NCI-H2107 (cell line): Measurements from ENCODE around the gene RASA3.
"Not testable (repeated sequence)": the region's sequence is repeated elsewhere in the genome, so short reads cannot be mapped to it uniquely, and the experiment has no call there.

Experiments used
- DNase-seq: peaks from one replicate; lab custom pipeline; 2025; lab: John Stamatoyannopoulos, UW

RASA3 gene

DNA sequence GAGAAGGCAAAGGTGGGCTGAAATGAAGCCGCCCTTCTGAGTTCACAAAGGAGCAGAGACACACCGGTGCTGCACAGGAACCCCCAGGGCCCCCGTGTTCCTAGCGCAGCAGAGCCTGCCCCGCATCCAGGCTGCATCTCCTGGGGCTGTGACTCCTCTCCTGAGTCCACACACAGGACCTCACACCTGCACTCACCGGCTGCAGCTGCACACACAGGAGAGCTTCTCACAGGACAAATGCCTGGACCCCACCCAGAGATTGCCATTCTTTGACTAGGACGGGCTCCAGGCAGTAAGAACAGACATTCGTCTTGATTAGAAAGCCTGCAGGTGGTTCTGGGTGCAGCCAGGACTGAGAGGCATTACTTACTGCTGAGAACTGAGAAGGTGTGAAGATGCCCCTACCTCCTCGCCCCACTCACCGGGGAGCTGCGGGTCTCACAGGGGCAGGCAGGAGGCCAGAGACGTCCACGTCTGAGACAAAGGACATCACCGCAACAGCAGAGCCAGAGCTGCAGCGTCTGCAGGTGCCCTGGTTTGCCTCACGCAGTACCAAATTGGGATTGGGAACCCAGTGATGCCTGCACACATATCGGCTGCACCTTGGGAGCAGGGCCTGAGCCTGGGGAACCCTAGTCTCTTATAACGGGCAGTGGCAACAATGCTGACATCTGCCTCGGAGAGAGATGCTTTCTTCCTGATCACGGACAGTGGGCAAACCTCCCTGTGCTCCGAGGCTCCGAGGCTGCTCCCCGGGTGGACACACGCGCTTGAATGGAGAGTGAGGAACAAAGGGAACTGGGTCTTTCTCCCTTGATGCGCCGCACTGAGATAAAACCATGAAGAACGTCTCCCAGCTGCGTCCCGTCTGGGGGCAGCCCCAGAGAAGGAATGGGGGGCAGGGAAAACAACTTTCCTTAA, 50.4 kb downstream of the RASA3 start:
- DNase-seq, result no peak

DNA sequence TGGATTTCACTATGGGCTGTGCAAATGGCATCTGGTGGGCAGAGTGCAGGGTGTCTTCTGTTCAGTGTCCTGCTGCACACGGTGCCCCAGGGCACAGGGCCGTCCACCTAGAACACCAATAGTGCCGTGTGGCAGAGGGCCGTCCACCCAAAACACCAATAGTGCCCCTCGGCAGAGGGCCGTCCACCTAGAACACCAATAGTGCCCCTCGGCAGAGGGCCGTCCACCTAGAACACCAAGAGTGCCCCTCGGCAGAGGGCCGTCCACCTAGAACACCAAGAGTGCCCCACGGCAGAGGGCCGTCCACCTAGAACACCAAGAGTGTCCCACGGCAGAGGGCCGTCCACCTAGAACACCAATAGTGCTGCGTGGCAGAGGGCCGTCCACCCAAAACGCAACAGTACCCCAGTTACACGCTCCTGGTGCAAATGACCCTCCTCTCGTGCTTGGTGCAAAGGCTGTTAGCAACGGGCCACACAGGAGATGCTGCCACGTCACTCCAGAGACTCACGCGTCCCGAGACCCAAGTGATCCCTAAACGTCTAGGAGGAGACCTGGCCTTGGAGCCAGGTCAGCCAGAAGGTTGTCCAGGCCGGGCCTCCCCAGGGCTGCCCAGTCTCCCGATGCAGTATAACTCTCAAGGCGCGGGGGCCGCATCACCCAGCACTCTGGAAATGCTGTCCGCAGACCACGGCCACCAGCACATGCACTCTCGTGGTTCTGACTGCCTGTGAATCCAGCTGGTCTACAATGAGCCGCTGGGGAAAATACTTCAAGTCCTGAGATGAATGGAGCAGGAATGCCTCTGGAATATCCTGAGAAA, 51.5 kb downstream of the RASA3 start:
- no peak for DNase-seq

DNA sequence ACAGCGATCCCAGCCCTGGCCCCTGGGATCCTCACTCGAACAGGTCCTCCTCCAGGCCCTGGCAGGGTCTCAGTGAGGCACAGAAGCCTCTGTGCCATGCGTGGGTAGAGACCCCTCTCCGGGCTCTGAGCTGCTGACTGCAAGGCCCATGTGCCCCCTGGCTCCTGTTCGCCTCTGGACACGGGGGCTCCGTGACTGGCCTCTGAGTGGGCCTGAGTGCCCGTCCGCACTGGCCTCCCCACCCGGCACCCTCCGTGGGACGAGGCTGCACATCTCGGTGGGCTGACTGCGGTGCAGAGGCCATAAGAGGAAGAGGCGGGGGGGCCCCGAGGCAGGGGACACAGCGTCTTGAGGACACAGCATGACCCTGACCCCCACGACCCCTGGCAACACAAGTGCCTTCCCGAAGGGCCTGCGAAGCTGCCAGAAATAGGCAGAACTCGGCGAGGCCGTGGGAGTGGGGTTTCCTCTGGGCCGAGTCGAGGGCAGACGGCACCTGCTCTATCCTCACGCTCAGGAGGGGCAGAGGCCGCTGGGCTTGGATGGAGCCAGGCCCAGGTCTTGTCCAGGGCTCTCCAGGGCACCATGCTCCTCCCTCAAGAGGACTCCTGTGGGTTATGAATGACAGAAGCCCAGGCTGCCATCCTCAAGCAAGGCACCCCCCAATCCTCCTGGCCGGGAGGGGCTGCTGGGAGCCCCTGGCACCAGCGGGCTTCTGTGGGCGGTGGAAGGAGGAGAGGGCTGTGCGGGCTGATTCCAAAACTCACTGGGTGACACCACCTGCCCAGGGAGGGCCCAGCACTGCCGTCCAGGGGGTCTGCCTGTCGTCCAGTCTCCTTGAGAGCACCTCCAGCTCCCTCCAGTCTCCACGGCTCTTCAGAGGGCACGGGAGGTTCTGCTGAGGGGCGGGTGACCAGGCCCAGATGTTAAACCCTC, 52.6 kb downstream of the RASA3 start:
- DNase-seq, result no peak

DNA sequence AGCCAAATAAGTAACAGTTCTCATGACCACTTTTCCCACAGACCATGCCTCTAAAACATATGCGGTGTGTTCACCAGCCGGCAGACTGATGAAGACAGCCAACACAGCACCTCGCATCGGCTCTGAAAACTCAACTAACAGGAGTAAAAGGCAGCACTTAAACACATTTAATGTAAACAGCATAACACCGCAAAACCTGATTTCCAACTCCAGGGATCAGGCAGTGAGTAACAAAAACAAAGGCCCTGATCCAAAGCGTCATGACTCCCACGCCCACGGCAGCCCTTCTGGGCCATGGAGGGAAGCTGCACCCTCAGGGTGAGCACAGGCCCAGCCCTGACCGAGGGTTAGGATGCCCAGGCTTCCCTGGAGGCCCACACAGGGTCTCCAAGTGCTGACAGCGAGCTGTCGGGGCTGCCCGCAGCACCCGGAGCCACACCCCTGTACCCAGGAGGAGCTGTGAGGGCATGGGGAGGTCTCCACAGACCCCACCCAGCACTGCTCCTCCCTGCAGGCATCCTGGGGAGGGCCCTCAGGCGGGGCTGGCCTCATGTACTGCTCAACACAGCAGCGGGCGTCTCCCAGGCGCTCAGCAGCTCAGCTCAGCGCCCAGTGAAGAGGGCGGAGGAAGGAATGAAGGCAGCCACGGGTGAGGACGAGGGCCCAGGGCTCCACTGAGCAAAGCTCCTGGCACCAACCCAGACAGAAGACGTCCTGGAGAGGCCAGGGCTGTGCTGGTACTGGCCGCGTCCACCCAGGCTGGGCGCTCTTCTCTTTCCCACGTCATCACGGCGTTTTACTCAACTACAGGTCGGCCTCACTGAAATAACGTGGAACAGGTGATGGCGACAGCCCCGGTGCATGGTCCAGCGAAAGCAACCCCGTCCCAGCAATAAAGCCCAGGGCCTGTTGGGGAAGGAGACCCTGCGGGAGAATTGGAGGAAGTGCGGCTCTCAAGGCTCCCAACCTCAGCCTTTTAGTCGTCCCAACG, 53.7 kb downstream of the RASA3 start:
- DNase-seq, result no peak

DNA sequence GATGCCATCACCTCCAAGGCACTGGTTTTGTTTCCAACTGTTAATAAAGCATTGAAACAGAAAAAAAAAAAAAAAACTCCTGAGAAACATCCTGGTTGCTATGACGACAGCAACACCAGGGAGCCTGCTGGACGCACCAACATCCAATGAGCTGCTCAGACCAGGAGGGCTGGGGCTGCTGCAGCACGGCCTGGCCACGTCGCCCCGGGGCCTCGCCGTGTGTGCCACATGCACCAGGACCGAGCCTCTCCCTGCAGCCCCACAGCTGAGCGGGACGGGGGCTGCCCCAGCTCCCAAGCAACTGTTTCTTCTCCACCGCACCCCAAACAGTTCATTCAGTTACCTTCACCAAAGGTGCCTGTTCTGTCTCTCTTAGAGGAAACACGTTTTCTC, 54.5 kb downstream of the RASA3 start:
- DNase-seq, result no peak

DNA sequence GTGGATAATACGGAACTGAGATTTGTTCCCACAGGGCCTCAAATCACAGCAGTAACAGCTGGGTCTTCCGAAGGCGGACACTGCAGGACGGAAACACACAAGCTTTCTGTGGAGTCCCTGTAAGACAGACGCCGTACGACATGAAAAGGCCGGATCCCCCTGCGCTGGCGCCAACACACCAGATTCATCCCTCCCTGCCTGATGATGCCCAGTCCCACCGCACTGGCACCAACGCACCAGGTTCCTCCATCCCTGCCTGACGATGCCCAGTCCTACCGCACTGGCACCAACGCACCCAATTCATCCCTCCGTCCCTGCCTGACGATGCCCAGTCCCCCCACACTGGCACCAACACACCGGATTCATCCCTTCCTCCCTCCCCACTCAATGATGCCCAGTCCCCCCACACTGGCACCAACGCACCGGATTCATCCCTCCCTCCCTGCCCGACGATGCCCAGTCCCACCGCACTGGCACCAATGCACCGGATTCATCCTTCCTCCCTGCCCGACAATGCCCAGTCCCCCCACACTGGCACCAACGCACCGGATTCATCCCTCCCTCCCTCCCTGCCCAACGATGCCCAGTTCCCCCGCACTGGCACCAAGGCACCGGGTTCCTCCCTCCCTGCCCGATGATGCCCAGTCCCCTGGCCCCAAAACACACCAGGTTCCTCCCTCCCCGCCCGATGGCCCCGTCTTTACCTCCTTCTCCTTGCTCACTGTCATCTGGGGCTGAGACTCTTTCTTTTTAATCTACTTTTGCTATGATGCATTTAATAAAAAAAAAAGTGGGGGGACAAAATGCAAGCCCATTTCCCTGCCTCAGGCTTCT, 55.1 kb downstream of the RASA3 start:
- no peak for DNase-seq

DNA sequence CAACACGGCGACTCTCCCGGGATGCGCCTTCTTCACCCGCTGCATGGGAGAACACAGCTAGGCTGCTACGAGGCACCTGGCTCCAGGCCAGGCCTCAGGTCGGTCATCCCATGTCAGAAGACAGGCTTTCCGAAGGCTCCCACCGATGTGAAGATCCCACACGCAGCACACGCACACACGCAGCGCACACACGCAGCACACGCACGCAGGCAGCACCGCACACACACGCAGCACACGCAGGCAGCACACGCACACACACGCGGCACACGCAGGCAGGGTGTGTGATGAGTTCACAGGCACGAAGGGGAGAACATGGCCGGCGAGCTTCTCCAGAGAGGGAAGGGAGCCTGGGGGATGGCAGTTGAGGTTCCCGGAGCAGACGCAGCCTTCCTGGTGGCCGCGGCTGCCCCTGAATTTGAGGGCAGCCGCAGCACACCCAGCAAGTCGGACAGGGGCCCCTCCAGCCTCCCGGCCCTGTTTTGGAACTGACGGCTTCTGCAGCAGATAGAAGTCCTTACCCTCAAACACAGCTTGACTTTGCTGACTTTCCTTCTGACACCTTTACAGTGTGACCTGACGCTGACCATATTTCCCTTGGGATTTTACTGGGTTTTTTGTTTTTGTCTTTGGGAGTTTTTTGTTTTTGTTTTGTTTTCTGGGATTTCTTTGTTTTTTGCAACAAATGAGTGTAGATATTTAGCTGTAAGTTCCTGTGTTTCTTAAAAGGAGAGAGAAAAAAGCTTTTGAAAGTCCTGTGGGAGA, 55.9 kb downstream of the RASA3 start:
- DNase-seq, result no peak

DNA sequence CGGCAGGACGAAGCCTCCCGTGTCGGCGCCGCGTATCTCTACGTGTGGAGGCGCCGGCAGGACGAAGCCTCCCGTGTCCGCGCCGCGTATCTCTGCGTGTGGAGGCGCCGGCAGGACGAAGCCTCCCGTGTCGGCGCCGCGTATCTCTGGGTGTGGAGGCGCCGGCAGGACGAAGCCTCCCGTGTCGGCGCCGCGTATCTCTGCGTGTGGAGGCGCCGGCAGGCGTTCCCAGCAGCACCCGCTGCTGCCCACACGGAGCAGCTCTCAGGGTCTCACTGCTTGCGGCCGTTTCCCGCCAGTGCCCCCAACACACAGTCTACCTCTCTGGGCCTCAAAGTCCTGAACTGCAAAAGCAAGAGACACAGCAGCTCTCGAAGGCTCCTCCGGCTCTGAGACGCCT, 56.6 kb downstream of the RASA3 start:
- DNase-seq, result not testable (repeated sequence)

DNA sequence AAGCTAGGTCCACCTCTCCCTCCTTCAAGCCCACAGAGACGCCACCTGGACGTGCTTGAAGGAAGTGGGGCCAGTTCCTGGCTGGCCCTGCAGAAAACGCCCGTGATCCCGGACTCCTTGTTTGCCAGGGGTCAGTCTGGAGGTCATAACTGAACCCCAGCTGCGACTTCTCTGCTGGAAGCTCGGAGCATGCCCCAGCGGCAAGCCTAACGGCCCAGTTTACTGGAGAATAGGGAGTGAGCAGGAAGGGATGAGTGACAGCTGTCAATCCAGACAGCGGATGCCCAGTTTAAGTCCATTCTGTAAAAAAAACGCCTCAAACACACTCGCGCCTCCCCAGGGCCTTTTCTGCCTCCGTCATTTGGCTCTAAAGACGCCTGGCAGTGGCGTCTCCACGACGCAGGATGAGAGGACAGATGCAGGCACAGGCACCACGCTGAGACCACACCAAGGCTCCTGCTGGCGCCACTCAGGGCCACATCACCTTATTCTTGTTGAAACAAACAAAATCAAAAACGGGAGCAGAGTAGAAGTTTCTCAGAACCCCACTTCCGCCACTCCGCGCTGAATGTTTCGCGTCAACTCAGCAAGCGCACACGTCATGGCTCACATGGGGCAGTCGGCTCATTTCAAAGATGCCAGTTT, 57.6 kb downstream of the RASA3 start:
- DNase-seq, result no peak

DNA sequence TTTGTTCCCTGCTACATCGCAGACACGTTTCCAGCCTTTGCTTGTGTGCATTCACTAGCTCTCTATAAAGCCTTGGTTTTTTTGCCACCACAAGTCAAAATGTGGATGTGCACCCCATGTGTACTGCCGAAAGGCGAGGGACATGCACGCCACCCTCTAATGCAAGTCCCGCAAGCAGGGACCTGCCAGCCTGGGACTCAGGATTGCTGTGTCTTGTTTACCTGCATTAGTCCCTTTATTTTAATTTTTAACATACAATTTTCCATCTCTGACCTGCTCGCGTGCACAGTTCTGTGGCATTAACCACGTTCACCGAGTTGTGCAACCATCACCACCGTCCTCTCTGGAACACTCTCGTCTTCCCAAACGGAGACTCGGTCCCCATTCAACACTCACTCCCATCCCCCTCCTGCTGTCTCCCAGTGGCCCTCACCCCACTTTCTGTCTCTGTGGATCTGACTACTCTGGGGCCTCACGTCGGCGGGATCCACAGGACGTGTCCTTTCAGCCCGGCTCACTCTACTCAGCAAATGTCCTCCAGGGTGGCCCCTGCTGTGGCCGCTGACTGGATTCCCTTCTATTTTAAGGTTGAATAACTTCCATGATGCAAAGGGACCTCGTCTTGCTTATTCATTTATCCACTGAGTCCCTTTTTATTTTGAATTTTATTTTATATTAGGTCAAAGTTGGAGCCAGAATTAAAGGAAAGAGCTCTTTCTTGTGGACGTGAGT, 58.4 kb downstream of the RASA3 start:
- DNase-seq, result no peak

DNA sequence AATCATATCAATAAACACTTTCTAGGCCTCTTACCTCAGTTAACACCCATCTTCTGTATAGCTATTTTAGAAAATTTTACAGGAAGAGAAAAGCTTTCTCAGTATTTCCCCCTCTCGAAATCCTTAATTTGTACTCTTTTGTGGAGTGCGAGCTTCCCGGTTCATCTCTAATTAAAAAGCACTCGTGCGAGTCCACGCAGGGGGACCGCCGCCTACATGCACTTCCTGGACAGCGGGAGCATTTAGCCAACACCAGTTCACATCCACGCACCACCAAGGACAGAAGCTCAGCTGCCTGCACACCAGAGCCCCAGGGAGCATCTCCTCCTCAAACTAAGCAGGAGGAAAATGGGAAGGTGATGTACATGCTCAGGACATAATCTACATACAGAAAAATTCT, 60.0 kb downstream of the RASA3 start:
- no peak for DNase-seq

DNA sequence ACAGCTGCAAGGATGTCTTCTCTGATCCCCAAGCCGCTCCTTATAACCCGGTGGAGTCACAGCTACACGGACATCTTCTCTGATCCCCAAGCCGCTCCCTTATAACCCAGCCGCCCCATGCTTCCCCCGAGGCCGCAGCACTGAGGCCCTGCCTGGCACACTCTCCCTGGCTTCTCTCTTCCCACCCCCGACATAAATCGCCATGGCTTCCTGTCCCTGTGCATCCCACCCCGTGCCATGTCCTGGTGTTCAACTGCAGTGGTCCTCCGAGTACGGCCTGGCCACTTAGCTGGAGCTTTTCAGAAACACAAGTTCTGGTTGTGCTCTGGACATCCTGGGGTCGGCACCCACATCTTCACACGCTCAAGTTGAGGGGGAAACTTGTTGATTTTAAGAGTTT, 60.4 kb downstream of the RASA3 start:
- no peak for DNase-seq

DNA sequence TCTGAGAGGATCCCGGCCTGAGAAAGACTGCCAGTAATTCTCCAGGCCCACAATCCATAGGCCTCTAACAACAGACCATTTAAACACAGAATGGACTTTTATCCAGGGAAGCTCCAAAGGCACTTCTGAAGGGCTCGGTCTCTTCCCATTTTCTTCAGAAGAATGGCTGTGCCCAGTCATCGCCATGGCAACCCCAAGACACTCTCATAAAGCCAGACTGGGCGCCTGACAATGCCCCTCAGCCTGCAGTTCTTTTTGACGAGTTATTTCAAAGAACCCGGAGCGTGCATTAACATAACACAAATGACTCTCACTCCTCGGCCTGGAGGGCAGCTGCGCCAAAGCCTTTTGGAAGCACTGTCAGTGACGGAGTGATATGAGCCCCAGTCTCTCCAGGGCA, 61.0 kb downstream of the RASA3 start:
- DNase-seq, result no peak

DNA sequence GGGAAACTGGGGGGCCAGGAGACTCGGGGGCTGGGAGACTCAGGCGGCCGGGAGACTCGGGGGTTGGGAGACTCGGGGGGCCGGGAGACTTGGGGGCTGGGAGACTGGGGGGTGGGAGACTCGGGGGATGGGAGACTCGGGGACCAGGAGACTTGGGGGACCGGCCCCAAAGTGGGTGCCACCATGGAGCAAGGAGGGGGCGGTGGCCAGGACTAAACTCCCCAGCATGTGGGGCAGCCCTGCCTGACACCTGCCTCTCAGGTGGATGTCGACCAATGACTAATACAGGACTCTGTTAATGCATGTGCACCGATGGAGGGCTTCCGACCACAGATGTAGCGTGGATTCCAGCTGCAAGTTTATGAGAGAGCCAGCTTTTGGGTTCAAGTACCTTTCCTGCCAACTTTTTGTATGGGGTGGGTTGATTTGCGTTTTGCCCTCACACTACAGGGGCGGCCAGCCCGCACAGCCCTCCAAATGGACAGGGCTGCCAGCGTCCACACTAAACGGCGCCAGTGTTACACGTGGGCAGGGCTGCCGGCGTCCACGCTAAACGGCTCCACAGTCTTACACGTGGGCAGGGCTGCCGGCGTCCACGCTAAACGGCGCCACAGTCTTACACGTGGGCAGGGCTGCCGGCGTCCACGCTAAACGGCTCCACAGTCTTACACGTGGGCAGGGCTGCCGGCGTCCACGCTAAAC, 62.2 kb downstream of the RASA3 start:
- no peak for DNase-seq

DNA sequence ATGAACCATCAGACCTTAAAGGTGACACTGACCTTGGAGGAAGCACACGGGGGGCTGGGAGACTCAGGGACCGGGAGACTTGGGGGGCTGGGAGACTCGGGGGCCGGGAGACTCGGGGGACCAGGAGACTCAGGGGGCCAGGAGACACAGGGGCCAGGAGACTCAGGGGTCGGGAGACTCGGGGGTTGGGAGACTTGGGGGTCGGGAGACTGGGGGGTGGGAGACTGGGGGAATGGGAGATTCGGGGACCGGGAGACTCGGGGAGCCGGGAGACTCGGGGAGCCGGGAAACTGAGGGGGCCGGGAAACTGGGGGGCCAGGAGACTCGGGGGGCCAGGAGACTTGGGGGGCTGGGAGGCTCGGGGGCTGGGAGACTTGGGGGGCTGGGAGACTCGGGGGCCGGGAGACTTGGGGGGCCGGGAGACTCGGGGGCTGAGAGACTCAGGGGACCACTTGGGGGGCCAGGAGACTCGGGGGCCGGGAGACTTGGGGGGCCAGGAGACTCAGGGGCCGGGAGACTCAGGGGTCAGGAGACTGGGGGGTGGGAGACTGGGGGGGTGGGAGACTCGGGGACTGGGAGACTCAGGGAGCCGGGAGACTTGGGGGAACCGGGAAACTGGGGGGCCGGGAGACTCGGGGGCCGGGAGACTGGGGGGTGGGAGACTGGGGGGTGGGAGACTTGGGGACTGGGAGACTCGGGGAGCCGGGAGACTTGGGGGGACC, 62.9 kb downstream of the RASA3 start:
- DNase-seq, result no peak

DNA sequence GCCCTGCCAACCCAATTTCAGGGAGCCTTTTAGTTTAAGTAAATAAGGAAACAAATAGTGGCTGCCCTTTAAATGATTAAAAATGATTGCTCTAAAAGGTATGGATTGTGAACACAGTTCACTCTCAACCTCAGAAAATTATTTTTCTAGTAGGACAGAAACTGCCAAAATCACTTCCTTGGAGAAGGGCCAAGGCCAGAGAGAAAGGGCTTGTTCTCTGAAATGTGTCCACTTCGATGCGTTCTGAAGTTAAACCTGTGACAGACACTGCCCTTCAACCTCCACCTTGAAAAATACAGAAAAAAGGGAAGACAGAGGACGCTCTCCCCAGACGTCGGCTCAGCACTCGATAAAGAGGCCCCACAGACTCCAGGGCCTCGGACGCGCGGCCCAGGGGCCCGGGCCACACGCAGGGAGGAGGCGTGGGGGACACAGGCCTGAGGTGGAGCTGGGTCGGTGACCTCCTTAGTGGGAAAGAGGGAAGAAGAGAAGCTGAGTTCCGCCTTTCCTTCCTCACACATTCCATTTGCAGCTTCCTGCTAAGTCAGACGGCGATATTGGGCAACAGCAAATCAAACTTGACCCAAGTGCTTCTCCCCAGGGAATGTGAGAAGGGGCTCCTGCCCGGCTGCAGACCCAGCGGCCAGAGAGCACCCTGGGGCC, 63.6 kb downstream of the RASA3 start:
- DNase-seq, result no peak
